ENCODE data around the gene SUGCT. TPM values are rescaled to one million over a fixed set of nuclear protein-coding genes. Genes with fewer than 3 reads are reported as not detected.
"Not testable (repeated sequence)": the region's sequence is repeated elsewhere in the genome, so short reads cannot be mapped to it uniquely, and the experiment has no call there.

SUGCT gene
- total RNA-seq, 1 donor from 2014 or later, result 4.4 TPM

- peak; percentile 25 for DNase-seq (ENCODE audit: low read depth)
- no peak overlapping the region for H3K4me3 ChIP-seq (ENCODE audit: low read depth, low read length)
- no peak for TF ChIP-seq CTCF (conservative IDR thresholded peaks at IDR 0.05; ENCODE audit: low read depth, low read length)
Observed at GRCh38 chr7:40611095-40611871, 476.5 kb downstream of the SUGCT start.

GRCh38 chr7:40612298-40612697 lies 477.5 kb downstream of the SUGCT start:
- no peak for TF ChIP-seq CTCF (conservative IDR thresholded peaks at IDR 0.05; ENCODE audit: low read depth, low read length)
- DNase-seq (ENCODE audit: low read depth), result no peak

GRCh38 chr7:40619647-40620046 lies 484.8 kb downstream of the SUGCT start:
- no peak for DNase-seq (ENCODE audit: low read depth)
- H3K4me3 ChIP-seq (ENCODE audit: low read depth, low read length), result no peak overlapping the region
- TF ChIP-seq CTCF (conservative IDR thresholded peaks at IDR 0.05; ENCODE audit: low read depth, low read length), result no peak

More at GRCh38 chr7:40612298-40612697, 477.5 kb downstream of the SUGCT start:
- no peak overlapping the region for H3K4me3 ChIP-seq (ENCODE audit: low read depth, low read length)

GRCh38 chr7:40621592-40621998 lies 486.8 kb downstream of the SUGCT start:
- no peak for TF ChIP-seq CTCF (conservative IDR thresholded peaks at IDR 0.05; ENCODE audit: low read depth, low read length)
- no peak overlapping the region for H3K4me3 ChIP-seq (ENCODE audit: low read depth, low read length)
- DNase-seq (ENCODE audit: low read depth), result no peak

GRCh38 chr7:40622941-40623501 lies 488.2 kb downstream of the SUGCT start:
- no peak for TF ChIP-seq CTCF (conservative IDR thresholded peaks at IDR 0.05; ENCODE audit: low read depth, low read length)
- no peak for DNase-seq (ENCODE audit: low read depth)
- H3K4me3 ChIP-seq (ENCODE audit: low read depth, low read length), result no peak overlapping the region

GRCh38 chr7:40623863-40624262 lies 489.1 kb downstream of the SUGCT start:
- H3K4me3 ChIP-seq (ENCODE audit: low read depth, low read length), result no peak overlapping the region
- DNase-seq (ENCODE audit: low read depth), result no peak
- no peak for TF ChIP-seq CTCF (conservative IDR thresholded peaks at IDR 0.05; ENCODE audit: low read depth, low read length)

GRCh38 chr7:40627361-40627760 lies 492.6 kb downstream of the SUGCT start:
- not testable (repeated sequence) for DNase-seq (ENCODE audit: low read depth)

More at GRCh38 chr7:40627361-40627760, 492.6 kb downstream of the SUGCT start:
- not testable (repeated sequence) for H3K4me3 ChIP-seq (ENCODE audit: low read depth, low read length)
